Activated naive CD4-positive, alpha-beta T cell treated with anti-CD3 and anti-CD28 coated beads, Interleukin-2, amount 50 U/mL, for 24 hours (primary cell): ENCODE measurements around the gene WDR41.

Experiments used
- H3K27ac Mint-ChIP-seq: one replicate; pipeline ENCODE4 v1.8.0; 2021; ENCODE audit warnings: mild to moderate bottlenecking, mixed read lengths
- H3K27me3 Mint-ChIP-seq: one replicate; pipeline ENCODE4 v1.8.0; 2021; ENCODE audit warnings: mixed read lengths
- H3K36me3 Mint-ChIP-seq: one replicate; pipeline ENCODE4 v1.8.0; 2021; ENCODE audit warnings: mixed read lengths
- H3K4me1 Mint-ChIP-seq: one replicate; pipeline ENCODE4 v1.8.0; 2021; ENCODE audit warnings: mixed read lengths
- H3K4me3 Mint-ChIP-seq: one replicate; pipeline ENCODE4 v1.8.0; 2021; ENCODE audit warnings: mild to moderate bottlenecking, mixed read lengths
- H3K9me3 Mint-ChIP-seq: one replicate; pipeline ENCODE4 v1.8.0; 2021; ENCODE audit warnings: mixed read lengths

The WDR41 gene

GRCh38 chr5:77463905-77464304 lies 28.2 kb downstream of the WDR41 start:
- H3K4me3 Mint-ChIP-seq, result no peak overlapping the region
- H3K4me1 Mint-ChIP-seq, result no peaks in the 10 kb centered on the region
- no peak overlapping the region for H3K27ac Mint-ChIP-seq
- no peaks in the 10 kb centered on the region for H3K9me3 Mint-ChIP-seq
- H3K27me3 Mint-ChIP-seq, result no peaks in the 10 kb centered on the region
- peaks cover 8% of the 10 kb centered on the region for H3K36me3 Mint-ChIP-seq

- Mint-ChIP-seq H3K9me3 (no peaks in the 10 kb centered on the region), H3K36me3 (peaks cover 9% of the 10 kb centered on the region), H3K27me3 (no peaks in the 10 kb centered on the region), H3K4me1 (no peaks in the 10 kb centered on the region), H3K4me3 (no peak overlapping the region), H3K27ac (no peak overlapping the region)
Observed at GRCh38 chr5:77461287-77461686, 30.8 kb downstream of the WDR41 start.

GRCh38 chr5:77454123-77454522 lies 38.0 kb downstream of the WDR41 start:
- no peaks in the 10 kb centered on the region for H3K4me1 Mint-ChIP-seq
- no peaks in the 10 kb centered on the region for H3K9me3 Mint-ChIP-seq
- no peaks in the 10 kb centered on the region for H3K27me3 Mint-ChIP-seq
- no peak overlapping the region for H3K27ac Mint-ChIP-seq
- no peak overlapping the region for H3K4me3 Mint-ChIP-seq
- H3K36me3 Mint-ChIP-seq, result peaks cover 22% of the 10 kb centered on the region

- H3K36me3 Mint-ChIP-seq, result peaks cover 28% of the 10 kb centered on the region
Observed at GRCh38 chr5:77452351-77452750, 39.8 kb downstream of the WDR41 start.

GRCh38 chr5:77449981-77450380 lies 42.1 kb downstream of the WDR41 start:
- Mint-ChIP-seq H3K36me3 (peaks cover 30% of the 10 kb centered on the region), H3K9me3 (no peaks in the 10 kb centered on the region), H3K4me1 (no peaks in the 10 kb centered on the region)

More at GRCh38 chr5:77452351-77452750, 39.8 kb downstream of the WDR41 start:
- Mint-ChIP-seq H3K4me1 (no peaks in the 10 kb centered on the region), H3K27ac (no peak overlapping the region), H3K4me3 (no peak overlapping the region), H3K27me3 (no peaks in the 10 kb centered on the region), H3K9me3 (no peaks in the 10 kb centered on the region)

GRCh38 chr5:77449277-77449676 lies 42.8 kb downstream of the WDR41 start:
- no peaks in the 10 kb centered on the region for H3K27me3 Mint-ChIP-seq
- H3K27ac Mint-ChIP-seq, result no peak overlapping the region
- H3K4me1 Mint-ChIP-seq, result no peaks in the 10 kb centered on the region
- H3K36me3 Mint-ChIP-seq, result peaks cover 32% of the 10 kb centered on the region
- H3K9me3 Mint-ChIP-seq, result no peaks in the 10 kb centered on the region
- no peak overlapping the region for H3K4me3 Mint-ChIP-seq

More at GRCh38 chr5:77449981-77450380, 42.1 kb downstream of the WDR41 start:
- no peak overlapping the region for H3K4me3 Mint-ChIP-seq
- H3K27me3 Mint-ChIP-seq, result no peaks in the 10 kb centered on the region
- no peak overlapping the region for H3K27ac Mint-ChIP-seq

GRCh38 chr5:77448831-77449230 lies 43.3 kb downstream of the WDR41 start:
- Mint-ChIP-seq H3K36me3 (peaks cover 30% of the 10 kb centered on the region), H3K9me3 (no peaks in the 10 kb centered on the region), H3K4me3 (no peak overlapping the region), H3K27ac (no peak overlapping the region), H3K27me3 (no peaks in the 10 kb centered on the region), H3K4me1 (no peaks in the 10 kb centered on the region)

- peaks cover 28% of the 10 kb centered on the region for H3K36me3 Mint-ChIP-seq
- no peaks in the 10 kb centered on the region for H3K27me3 Mint-ChIP-seq
- H3K9me3 Mint-ChIP-seq, result no peaks in the 10 kb centered on the region
Observed at GRCh38 chr5:77444356-77444755, 47.8 kb downstream of the WDR41 start.

GRCh38 chr5:77443670-77444069 lies 48.4 kb downstream of the WDR41 start:
- H3K27ac Mint-ChIP-seq, result no peak overlapping the region
- no peaks in the 10 kb centered on the region for H3K4me1 Mint-ChIP-seq
- H3K27me3 Mint-ChIP-seq, result no peaks in the 10 kb centered on the region
- H3K9me3 Mint-ChIP-seq, result no peaks in the 10 kb centered on the region
- H3K4me3 Mint-ChIP-seq, result no peak overlapping the region
- H3K36me3 Mint-ChIP-seq, result peaks cover 22% of the 10 kb centered on the region

More at GRCh38 chr5:77444356-77444755, 47.8 kb downstream of the WDR41 start:
- H3K27ac Mint-ChIP-seq, result no peak overlapping the region
- H3K4me3 Mint-ChIP-seq, result no peak overlapping the region
- no peaks in the 10 kb centered on the region for H3K4me1 Mint-ChIP-seq

GRCh38 chr5:77438071-77438470 lies 54.0 kb downstream of the WDR41 start:
- H3K27me3 Mint-ChIP-seq, result no peaks in the 10 kb centered on the region

GRCh38 chr5:77437194-77437593 lies 54.9 kb downstream of the WDR41 start:
- Mint-ChIP-seq H3K4me3 (no peak overlapping the region), H3K27ac (no peak overlapping the region), H3K36me3 (peaks cover 13% of the 10 kb centered on the region), H3K9me3 (no peaks in the 10 kb centered on the region), H3K27me3 (no peaks in the 10 kb centered on the region), H3K4me1 (no peaks in the 10 kb centered on the region)

More at GRCh38 chr5:77438071-77438470, 54.0 kb downstream of the WDR41 start:
- Mint-ChIP-seq H3K4me1 (no peaks in the 10 kb centered on the region), H3K27ac (peak overlapping the region; percentile 27), H3K36me3 (peaks cover 13% of the 10 kb centered on the region), H3K4me3 (no peak overlapping the region), H3K9me3 (no peaks in the 10 kb centered on the region)

GRCh38 chr5:77431719-77432118 lies 60.4 kb downstream of the WDR41 start:
- peaks cover 15% of the 10 kb centered on the region for H3K36me3 Mint-ChIP-seq

GRCh38 chr5:77431286-77431685 lies 60.8 kb downstream of the WDR41 start:
- Mint-ChIP-seq H3K36me3 (peaks cover 14% of the 10 kb centered on the region), H3K4me1 (peaks cover 5% of the 10 kb centered on the region), H3K9me3 (no peaks in the 10 kb centered on the region), H3K27me3 (no peaks in the 10 kb centered on the region), H3K27ac (no peak overlapping the region), H3K4me3 (no peak overlapping the region)

More at GRCh38 chr5:77431719-77432118, 60.4 kb downstream of the WDR41 start:
- Mint-ChIP-seq H3K27ac (no peak overlapping the region), H3K9me3 (no peaks in the 10 kb centered on the region), H3K4me3 (no peak overlapping the region), H3K4me1 (peaks cover 5% of the 10 kb centered on the region), H3K27me3 (no peaks in the 10 kb centered on the region)

GRCh38 chr5:77430726-77431125 lies 61.4 kb downstream of the WDR41 start:
- Mint-ChIP-seq H3K9me3 (no peaks in the 10 kb centered on the region), H3K4me1 (peaks cover 5% of the 10 kb centered on the region), H3K27me3 (no peaks in the 10 kb centered on the region), H3K36me3 (peaks cover 13% of the 10 kb centered on the region), H3K27ac (no peak overlapping the region), H3K4me3 (no peak overlapping the region)

- Mint-ChIP-seq H3K4me3 (no peak overlapping the region), H3K36me3 (peaks cover 7% of the 10 kb centered on the region), H3K4me1 (peaks cover 5% of the 10 kb centered on the region), H3K27me3 (no peaks in the 10 kb centered on the region), H3K9me3 (no peaks in the 10 kb centered on the region), H3K27ac (no peak overlapping the region)
Observed at GRCh38 chr5:77428526-77428925, 63.6 kb downstream of the WDR41 start.

GRCh38 chr5:77427998-77428397 lies 64.1 kb downstream of the WDR41 start:
- Mint-ChIP-seq H3K27ac (no peak overlapping the region), H3K4me1 (peaks cover 5% of the 10 kb centered on the region), H3K27me3 (no peaks in the 10 kb centered on the region), H3K4me3 (no peak overlapping the region), H3K36me3 (peaks cover 3% of the 10 kb centered on the region), H3K9me3 (no peaks in the 10 kb centered on the region)

- H3K4me3 Mint-ChIP-seq, result no peak overlapping the region
- H3K27ac Mint-ChIP-seq, result no peak overlapping the region
- peaks cover 5% of the 10 kb centered on the region for H3K4me1 Mint-ChIP-seq
- H3K9me3 Mint-ChIP-seq, result no peaks in the 10 kb centered on the region
- no peaks in the 10 kb centered on the region for H3K27me3 Mint-ChIP-seq
- H3K36me3 Mint-ChIP-seq, result peaks cover 3% of the 10 kb centered on the region
Observed at GRCh38 chr5:77426670-77427069, 65.4 kb downstream of the WDR41 start.
